ENCODE results near the gene ST6GALNAC6. TPM values are rescaled to one million over a fixed set of nuclear protein-coding genes. Genes with fewer than 3 reads are reported as not detected.

Gene ST6GALNAC6
- total RNA-seq, 1 donor from 2014 or later, result 19.5 TPM

GRCh38 chr9:127916720-127917581 lies 17.5 kb upstream of the ST6GALNAC6 start, which contains the start of gene ST6GALNAC4:
TSS of gene ST6GALNAC4 (minus strand) at chr9:127917041. CDS start at chr9:127916419, 622 bp downstream.
- DNase-seq, result peak; percentile 65

DNA sequence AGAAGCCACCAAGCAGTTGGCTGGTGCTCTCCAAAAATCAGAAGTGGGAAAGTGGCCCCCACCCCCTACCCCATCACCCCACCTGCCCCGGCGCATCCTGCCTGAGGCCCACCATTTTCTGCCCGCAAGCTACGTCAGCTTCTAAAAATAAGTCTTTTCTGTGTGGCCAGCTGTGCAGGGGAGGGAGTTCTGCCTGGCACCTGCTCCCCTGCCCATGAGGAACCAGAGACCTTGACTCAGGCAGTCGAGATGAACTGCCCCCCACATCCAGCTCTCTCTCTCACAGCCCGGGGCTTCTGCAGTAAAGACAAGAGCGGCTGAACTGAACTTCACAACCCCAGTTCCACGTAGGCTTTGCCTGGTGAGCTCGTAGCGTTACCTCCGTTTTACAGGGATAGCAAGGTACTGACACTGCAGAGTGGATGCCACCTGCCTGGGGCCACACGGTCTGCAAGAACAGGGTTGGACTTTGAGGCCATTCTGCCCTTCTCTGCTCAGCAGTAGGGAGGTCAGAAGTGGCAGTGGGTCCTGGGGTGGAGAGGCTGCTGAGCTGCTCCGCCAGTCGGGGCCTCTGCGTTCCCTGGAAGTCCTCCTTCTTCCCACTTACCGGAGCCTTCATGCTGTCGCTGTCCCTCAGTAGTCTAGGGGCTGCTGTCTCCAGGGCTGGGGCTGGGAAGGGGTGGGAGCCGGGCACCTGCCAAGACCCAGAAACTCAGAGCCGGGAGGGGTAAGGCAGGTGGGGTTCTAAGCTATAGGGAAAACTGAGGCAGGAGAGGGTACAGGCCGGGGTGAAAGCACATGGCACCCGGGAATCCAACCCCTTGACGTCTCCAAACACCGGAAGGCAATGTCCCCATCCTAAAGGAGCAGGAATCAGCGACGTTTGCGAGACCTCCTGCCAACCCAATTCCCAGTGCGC lies 16.7 kb upstream of the ST6GALNAC6 start:
- no peak for DNase-seq

GRCh38 chr9:127915325-127915752 lies 15.9 kb upstream of the ST6GALNAC6 start:
- DNase-seq, result no peak

DNA sequence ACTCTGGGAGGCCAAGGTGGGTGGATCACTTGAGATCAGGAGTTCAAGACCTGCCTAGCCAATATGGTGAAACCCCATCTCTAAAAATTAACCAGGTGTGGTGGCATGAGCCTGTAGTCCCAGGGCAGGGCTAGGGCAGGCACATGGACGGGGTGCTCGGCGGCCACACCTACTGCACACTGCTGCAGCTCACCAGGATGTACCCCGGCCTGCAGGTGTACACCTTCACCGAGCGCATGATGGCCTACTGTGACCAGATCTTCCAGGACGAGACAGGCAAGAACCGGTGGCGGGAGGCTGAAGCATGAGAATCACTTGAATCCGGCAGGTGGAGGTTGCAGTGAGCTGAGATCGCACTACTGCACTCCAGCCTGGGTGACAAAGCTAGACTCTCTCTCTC lies 14.3 kb upstream of the ST6GALNAC6 start:
- DNase-seq, result no peak

- DNase-seq, result no peak
These were observed 13.5 kb upstream of the ST6GALNAC6 start for GRCh38 chr9:127912882-127913281.

DNA sequence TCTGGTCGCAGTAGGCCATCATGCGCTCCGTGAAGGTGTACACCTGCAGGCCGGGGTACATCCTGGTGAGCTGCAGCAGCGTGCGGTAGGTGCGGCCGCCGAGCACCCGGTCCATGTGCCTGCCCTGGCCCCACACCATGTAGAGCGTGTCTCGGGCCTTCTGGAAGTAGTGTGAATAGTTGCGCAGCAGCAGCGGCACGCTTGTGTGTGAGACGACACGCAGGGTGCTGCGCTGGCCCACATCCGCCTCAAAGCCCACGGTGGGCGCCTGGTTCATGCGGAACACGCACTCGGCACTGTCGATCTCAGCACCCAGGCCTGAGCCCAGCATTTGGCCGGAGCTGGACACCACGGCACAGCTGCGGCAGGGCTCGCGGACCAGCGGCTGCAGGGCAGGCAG lies 12.9 kb upstream of the ST6GALNAC6 start:
- no peak for DNase-seq

DNA sequence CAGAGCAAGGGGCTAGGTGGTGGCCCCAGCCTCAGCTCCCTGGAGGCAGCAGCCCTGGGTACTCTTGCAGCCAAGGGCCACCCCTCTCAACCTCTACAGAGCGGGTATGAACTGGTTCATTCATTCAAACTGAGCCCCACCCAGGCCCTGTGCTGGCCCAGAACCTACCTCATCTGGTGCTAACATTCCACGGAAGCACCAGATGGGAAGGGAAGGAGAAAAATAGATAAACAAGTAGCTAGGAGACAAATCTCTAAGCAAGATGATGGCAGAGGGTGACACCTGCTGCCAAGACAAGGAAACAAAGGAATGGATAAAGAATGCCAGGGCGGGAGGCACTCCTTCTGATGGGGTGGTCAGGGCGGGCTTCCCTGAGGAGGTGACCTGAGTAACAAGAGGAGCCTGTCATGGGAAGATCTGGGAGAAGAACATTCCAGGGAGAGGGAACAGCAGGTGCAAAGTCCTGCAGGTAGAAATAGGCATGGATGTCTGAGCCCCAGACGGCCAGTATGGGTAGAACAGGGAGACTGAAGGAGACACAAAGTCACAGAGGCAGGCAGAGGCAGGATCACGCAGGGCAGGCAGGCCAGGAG lies 11.3 kb upstream of the ST6GALNAC6 start:
- DNase-seq, result no peak

DNA sequence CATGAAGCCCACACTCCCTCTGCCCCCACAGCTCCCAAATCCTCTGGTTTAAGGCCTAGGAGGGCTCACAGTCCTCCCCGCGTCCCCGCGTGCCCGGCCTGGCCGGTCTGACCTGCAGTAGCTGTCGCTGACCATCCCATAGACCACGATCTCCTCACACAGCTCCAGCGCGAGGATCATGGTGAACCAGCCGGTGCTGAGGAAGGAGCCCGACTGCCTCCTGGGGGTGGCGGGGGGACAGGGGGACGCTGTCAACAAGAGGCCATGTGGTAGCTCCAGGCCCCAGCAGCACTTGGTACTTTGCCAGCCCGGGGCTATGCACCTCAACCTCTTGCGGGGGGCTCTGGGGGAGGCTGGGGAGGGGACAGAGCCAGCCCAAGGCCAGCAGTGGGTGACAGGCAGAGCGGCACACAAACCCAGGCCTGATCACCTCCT lies 10.5 kb upstream of the ST6GALNAC6 start:
- DNase-seq, result no peak

- no peak for DNase-seq
These were observed 9.2 kb upstream of the ST6GALNAC6 start for GRCh38 chr9:127908660-127908926.

DNA sequence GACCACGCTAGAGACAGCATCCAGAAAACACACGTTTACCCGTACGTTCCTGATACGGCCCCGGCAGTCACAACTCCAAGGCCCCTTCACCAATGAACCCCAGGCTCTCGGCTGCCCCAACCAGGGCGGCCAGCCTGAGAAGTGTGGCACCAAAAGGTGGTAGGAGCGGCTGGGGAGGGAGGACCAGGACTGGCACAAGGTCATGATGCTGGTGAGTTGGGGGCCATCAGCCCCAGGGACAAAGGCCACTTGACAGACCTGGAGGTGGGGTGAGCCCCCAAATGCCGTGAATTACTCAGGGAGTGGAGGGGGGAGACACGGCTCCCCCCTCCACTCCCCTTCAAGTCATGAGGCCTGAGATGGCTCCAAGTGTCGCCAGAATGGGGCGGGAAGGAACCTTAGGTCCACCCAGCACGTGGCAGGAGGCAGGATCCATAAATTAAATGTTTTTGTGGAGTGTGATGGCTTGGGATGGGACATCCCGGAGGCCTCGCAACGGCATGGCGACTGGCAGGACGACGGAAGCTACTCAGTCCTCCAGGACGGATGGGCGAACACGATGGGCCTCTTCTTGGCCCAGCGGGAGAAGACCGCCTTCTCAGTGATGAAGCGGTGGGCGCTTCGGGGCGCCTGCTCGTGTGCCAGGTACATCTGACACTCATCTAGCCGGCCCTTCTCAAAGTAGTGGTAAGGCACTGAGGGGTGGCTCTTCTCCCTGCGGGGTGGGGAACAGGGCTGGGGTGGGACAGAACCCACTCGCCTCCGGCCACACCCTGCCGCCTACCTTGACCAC lies 8.7 kb upstream of the ST6GALNAC6 start:
- no peak for DNase-seq

GRCh38 chr9:127905788-127906191 lies 6.4 kb upstream of the ST6GALNAC6 start:
- DNase-seq, result no peak

- DNase-seq, result no peak
These were observed 5.8 kb upstream of the ST6GALNAC6 start for GRCh38 chr9:127905004-127905728.

DNA sequence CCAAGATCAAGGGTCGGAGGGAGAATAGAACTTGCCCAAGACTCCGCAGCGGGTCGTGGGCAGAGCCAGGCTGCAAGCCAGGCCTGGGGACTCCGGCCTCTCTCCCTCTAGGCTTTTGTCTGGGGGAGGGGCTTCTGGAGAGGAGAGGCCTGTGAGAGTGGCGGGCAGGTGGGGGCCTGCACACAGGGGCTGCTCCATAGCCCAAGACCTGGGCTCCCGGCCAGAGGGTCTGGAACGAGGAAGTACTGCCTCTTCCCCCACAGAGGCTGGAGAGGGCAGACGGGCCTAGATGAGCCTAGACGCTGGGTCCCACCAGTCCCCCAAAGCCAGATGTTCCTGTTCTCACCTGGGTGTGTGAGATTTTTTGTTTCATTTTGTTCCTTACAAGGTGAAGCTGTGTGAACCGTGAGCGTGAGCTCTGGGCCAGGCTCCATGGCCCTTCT lies 5.2 kb upstream of the ST6GALNAC6 start:
- no peak for DNase-seq

DNA sequence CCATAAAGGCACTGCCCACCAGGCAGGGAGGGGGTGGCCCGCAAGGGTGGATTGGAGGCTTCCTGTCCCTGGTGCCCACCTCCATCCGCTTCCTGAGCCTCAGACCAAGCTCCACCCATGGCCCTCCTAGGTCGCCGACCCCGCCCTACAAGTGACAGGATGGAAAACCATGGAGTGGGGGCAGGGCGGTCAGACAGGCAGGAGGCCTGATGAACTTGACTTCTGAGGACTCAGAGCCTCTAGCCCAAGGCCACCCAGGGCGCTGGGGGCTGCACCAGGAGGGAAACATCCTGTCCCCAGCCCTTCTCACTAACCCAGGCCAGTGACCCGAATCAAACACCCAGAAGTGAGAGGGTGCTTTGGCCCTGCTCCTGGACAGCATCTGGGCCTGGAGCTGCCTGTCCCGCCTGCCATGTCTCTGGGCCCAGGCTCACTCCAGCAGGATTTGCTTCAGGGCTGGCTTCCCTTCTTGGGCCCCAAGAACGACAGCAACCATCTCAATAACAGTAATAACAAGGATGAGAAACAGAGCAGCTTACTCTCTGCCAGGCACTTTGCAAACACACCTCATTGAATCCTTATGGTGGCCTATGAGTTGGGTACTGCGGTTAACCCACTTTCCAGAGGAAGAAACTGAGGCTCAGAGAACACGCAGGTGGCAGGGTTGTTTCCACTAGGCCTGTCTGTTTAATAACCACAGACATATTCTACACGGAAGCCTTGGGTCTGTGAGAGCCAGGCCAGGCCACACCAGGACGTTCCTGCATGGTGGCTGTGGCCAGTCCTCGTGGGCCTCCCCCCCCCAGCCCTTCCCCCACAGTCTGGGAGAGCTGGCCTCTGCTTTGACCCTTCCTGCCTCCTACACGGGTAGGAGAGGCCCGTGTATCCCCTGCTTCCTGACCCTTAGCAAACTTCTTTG lies 4.4 kb upstream of the ST6GALNAC6 start:
- DNase-seq, result no peak

- peak; percentile 71 for DNase-seq
These were observed 823 bp downstream of the ST6GALNAC6 start for GRCh38 chr9:127898433-127899127.

- peak; percentile 23 for DNase-seq
These were observed 2.2 kb downstream of the ST6GALNAC6 start for GRCh38 chr9:127897193-127897692.

GRCh38 chr9:127896395-127897192 lies 2.8 kb downstream of the ST6GALNAC6 start:
- no peak for DNase-seq

- no peak for DNase-seq
These were observed 3.6 kb downstream of the ST6GALNAC6 start for GRCh38 chr9:127895811-127896210.
